Measurements from ENCODE around the gene CDH22. TPM values are rescaled to one million over a fixed set of nuclear protein-coding genes. Genes with fewer than 3 reads are reported as not detected.
A peak's percentile ranks its signal among the peaks of the same experiment; 100 is the strongest.

Gene CDH22
- total RNA-seq, 1 donor from 2014 or later: 0.09 TPM

DNA sequence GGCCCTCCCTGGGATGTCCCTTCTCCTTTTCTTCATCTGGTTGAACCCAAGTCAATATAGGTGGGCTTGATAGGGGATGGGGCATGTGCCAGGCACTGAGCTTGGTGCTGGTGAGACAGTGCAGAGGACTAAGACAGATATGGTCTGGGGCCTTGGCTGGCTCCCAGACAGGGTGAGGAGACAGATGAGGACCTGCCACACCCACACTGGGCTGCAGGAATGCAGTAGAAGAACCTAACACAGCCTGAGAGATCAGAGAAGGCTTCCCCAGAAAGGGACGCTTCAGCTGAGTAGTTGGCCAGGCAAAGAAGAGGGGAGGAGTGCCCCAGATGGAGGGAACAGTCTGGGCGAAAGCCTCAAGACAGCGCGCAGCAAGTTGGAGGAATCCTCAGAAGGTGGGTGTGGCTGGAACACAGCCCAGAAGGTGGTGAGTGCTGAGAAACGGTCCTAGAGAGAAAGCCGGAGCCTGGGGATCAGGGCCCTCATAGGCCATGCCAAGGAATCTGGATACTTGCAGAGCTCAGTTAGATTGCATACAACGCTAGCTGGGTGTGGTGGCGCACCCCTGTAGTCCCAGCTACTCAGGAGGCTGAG, 163.8 kb downstream of the CDH22 start:
- DNase-seq (ENCODE audit: low spot score): no peak

DNA sequence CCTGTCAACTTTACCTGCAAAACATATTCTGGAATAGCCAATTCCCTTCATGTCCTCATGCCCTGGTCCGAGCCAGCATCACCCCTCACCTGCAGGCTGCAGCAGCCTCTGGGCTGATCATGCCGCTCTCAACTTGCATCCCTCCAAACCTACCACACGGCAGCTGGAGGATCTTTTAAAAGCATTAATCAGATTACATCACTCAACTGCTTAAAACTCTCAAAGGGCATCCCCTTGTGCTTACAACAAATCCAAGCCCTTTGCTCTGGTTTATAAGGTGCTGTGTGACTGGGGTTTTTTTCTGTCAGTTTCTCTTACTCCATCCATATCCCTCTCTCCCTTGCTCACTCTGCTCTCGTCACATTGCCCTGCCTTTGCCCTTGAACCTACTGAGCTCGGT, 166.2 kb downstream of the CDH22 start:
- DNase-seq (ENCODE audit: low spot score): no peak

DNA sequence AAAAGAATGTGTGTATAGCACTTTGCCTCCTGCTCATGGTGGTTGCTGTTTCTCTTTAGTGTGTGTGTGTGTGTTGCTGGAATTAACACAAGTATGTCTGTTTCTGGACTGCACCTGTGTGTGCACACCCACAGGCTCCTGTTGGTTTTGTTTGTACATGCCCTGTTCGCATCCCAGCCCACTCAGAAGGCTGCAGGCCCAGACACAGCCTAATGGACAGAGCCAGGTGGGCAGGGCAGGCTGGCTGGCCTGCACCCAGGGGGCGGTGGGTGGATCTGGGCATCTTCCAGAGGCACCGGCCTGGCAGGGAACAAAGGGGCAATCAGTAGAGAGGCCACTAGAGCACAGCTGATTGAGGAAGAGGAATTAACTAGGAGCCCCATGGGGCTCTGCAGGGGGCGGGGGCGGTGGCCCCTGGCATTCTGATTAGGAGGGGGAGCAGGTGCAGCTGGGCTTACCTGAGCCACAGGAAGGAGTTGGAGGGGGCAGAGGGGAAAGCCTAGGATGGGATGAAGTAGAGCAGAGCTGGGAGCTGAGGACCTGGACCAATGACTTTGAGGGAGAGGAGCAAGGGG, 168.3 kb downstream of the CDH22 start:
- DNase-seq (ENCODE audit: low spot score): no peak

DNA sequence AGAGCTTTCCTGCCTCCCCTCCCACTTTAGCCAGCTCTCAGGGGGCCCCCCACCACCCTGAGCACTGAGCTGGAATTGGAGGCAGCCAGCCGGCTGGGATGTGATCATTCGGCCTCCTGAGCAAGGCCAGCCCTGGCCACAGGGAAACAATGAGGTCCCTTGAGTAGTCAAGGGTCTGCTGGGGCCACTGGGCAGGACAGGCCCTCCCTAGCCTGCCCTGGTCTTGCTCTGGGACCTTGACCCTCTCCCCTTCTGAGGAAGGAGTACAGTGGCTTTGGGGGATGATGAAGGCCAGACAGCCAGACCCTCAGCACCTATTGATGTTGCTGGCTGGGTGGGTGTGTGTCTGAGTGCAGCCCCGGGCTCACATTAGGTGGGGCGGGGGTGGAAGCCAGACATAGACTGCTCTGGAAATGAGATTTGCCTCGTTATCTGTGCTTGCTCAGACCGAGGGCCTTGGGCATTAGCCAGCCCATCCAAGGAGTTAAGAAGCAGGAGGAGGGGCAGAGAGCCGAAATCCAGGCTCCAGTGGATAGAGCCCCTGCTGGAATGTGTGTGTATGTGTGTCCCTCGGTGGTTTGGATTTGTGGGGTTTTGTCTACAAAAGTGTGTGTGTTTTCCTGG, 168.9 kb downstream of the CDH22 start:
- DNase-seq (ENCODE audit: low spot score): no peak

DNA sequence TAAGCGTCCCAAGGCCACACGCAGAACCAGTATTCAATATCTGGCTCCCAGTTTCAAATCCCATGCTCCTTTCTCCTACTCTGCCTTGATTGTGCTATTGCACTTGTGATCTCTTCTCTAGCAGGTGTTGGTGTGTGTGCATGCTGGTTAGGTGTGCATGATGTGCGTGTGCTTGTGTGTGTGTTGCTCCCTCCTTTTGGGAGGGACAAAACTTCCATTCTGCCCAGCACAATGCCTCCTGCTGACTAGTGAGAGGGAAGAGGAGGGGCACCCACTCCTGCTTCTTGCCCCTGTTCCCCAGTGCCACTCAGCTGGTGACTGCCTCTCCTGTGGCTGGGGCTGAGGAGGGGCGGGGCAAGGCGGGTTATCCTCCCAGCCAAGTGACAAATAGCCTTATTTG, 170.5 kb downstream of the CDH22 start:
- no peak for DNase-seq (ENCODE audit: low spot score)

DNA sequence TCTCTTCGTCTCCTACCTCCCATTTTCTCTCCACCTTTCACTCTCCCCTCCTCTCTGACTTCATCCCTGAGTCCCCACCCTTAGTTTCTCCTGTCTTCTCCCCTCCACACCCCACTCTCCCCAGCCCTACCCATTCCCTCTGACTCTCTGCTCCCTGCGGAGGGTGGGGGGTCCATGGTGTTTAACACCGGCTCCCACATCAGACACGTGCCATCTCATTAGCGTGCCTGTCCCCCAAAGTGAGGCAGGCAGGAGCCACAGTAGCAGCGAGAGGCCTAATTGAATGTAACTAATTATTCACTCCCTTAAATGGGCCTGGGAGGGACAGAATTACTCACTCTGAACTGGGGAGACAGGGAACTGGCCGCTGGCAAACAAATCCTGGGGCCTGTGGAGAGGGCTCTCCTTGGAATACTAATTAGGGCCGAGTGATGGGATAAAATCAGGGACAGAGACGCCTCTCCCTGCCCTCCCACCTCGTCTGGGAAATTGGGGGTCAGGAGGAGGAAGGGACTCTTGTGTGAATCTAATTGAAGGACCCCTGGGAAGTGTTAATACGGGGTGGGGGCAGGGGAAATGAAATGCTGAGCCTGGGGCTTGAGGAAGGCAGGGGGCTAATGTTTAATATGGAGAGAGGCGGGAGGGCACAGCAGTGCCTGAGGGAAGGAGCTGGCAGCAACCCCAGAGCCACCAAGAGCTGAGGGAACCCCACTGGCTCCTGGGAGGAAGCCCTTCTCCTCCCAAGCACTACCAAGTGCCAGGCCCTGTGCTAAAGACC, 172.3 kb downstream of the CDH22 start:
- no peak for DNase-seq (ENCODE audit: low spot score)

DNA sequence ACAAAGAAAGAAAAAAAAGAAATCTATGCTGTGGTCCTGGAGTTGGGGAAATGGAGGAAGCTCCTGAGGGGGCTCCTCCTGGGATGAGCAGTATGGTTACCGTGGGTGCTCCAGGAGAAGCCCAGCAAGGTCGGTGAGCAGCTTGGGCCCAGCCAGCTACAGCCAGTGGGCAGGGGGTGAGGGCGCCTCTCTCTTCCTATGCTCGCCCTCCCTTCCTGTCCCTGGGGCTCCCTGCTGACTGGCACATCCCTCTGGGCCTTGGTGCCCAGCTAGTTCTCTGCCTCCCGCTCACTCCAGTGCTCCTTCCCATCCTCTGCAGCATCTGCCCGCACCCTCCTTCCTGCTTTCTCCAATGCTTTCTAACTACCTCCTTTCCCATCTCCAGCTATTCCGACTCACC, 173.6 kb downstream of the CDH22 start:
- DNase-seq (ENCODE audit: low spot score): no peak

DNA sequence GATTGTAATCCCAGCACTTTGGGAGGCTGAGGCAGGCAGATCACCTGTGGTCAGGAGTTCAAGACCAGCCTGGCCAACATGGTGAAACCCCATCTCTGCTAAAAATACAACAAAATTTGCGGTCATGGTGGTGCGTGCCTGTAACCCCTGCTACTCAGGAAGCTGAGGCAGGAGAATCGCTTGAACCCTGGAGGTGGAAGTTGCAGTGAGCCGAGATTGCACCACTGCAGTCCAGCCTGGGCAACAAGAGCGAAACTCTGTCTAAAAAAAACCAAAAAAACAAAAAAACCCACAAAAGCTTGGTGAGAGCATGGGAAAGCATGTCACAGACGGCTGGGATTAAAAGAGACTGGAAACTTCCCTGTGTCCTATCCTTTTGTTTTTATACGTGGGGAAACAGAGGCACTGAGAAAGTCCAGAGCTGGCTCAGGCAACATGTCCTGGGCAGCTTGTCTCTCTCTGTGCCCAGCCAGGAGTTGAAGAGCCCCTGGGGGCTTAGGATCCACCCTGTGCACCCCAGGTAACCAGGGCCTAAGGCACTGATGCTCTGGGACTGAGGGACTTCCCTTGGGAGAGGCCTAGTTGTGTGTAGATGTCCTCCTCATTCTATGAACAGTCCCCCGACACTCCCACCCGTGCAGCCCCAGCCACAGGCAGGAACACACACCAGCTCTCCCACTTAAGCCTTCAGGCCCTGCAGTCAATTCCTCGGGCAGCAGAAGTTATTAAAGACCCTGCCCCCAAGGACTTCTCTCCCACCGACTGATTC, 174.2 kb downstream of the CDH22 start:
- DNase-seq (ENCODE audit: low spot score): no peak

DNA sequence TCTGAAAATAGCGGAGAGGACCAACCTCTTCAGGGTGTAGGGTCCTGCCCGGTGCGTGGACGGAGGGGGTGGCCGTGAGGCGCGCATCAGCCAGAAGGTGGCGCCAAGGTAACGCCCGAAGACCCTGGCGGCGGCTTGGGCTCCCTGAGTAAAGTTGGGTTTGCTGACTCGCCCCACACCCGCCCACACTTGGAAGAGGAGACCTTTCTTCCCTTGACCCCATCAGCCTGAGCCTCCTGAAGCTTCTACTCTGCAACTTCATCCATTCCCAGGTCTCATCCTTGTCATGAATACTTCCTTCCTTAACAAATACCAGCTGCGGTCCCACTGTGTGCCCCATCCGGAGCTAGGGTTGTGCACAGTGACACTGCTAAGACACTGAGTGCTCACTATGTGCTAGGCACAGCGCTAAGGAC, 175.6 kb downstream of the CDH22 start:
- peak; percentile 49 for DNase-seq (ENCODE audit: low spot score)

DNA sequence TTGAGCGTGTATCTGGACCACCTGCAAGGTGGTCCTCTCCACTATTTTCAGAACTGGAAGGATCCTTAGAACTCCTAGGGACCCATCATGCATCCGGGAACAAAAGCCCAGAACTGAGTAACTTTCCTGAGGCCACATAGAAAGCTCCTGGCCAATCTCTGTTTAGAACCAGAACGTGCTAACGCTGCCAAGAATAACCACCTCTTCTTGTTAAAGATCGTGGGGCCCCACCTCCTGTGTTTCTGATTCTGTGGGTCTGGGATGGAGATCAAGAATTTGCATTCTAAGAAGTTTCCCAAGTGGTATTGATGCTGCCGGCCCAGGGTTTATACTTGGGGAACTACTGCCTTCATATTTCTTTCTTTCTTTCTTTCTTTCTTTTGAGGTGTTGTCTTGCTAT, 176.9 kb downstream of the CDH22 start:
- DNase-seq (ENCODE audit: low spot score): no peak

DNA sequence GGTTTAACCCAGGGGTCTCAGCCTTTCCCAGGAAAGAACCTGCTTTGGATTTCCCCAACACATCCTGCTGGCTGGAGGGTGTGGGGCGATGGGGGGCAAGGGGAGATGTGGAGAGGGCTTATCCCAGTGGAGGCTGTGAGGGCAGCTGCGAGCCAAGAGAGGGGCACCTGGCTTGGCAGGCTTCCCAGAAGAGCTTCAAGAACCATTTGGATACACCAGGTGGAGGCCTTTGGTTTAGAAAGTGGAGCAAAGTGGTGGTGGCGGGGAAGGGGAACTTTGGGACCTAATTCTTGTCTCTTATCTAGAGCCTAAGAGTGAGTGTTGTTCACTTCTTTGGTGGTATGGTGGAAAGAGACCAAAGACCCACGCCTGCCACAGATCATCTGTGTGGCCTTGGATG, 177.8 kb downstream of the CDH22 start:
- DNase-seq (ENCODE audit: low spot score): no peak

DNA sequence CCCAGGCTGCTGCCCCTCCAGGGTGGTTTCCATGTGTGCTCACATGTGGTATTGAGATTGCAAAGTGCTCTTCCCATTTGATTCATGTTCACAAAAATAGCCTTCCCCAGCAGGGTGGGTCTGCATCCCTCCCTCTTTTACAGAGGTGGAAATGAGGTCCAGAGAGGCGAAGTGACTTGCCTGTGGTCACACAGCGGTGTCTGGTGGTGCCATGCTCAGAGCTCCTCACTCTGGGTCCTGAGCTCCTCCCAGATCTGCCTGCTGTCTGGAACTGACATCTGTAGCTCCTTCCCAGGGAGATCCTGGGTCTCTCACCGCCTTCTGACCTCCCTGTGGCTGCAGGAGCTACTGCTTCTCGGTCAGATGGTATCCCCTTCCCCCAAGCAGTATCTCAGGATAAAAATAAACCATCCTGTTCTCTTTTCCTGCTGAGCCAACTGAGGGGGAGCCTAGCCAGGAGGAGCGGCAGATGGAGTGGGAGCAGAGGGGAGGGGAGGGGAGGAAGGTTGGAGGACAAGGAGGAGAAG, 178.3 kb downstream of the CDH22 start:
- no peak for DNase-seq (ENCODE audit: low spot score)

DNA sequence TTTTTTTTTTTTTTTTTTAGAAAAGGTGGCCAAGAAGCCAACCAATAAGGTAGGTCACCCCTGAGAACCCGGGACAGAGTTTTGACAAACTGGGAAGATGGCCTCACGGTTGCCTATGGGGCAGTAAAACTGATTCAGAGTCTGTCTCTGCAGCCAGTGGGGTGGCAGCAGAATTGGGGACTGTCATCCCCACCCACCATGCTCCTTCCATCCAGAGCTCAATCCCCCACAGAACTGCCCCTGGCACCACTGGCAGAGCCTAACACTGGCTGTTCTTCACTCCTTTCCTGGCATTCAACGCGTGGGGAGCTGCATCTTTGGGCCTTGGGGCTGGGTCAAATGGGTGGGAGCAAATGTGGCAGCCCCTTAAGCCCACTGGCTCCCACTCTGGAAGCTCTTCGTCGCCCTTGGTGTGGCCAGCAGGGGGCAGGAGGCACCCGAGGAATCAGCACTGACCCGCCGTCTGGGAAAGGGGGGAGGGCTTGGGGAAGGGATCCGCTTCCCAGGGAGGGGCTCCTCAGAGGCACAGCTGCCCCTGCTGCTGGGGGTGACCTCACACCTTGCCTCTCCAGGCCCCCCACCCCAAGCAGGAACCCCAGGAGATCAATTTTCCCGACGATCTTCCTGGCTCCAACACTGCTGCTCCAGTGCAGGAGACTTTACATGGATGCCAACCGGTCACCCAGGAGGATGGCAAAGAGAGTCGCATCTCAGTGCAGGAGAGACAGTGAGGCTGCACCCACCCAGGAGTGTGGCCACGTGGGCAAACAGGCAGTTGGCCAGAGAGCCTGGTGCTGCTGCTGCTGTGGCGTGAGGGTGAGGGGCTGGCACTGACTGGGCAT, 179.8 kb downstream of the CDH22 start:
- no peak for DNase-seq (ENCODE audit: low spot score)

DNA sequence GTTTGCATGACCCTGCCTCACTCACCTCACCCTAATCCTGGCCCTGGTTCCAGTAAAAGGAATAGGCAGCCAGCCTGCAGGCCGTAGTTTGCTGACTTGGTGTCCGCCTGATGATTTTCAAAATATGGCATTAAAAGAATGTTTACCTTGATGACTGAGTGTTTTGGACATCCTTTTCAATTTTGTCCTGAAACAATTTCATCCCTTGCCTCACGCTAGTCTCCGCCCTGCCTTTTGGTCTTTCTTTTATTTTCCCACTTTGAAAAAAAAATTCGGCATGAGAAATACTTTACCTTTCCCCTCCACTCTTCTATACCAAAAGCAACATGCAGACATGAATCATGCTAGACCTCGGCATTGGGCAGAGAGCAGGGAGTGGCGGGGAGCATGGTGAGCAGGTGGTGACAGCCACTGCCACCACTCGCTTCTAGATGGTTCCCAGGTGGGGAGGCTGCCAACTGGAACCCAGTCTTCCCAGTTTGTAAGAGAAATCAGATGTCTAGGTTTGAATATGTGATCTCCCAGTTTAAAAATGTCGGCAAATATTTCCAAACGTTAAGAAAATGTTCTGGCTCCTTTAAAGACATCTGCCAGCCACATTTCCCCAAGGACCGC, 180.8 kb downstream of the CDH22 start:
- DNase-seq (ENCODE audit: low spot score): no peak

DNA sequence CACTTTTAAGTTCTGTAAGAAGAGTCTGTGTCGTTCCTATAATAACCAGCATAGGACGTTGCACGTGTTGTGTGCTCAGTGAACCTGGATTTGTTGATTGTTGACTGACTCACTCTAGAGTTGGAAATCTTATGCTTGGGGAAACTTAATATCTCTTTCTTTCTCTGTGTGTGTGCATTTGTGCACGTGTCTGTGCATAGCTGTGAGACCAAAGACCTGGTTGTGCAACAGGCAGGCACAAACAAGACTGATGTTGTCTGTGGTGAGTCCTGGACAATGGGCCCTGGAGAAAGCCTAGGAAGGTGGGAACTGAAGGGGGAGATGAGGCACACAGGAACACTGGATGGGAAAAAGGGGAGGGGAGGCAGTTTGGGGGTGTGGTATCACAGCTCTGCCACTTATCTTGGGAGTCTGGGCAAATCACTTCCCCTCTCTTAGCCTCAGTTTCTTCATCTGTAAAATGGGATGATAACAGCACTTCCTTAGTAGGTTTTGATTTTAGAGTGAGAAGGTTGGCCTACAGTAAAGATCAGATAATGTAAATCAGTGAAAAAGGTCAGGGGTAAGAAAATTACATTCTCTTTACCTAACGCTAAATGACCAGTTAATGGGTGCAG, 181.8 kb downstream of the CDH22 start:
- DNase-seq (ENCODE audit: low spot score): no peak

Other genes with a start within 250 kb of the CDH22 start
- gene NCOA5, start 218.5 kb downstream of the CDH22 start, total RNA-seq: 27.0 TPM
- 15.8 TPM for gene CD40, start 190.2 kb downstream of the CDH22 start, total RNA-seq
- gene ELMO2, start 98.1 kb upstream of the CDH22 start, total RNA-seq: 33.3 TPM
- gene ZNF334, start 205.1 kb upstream of the CDH22 start, total RNA-seq: 7.7 TPM
- not detected for gene OCSTAMP, start 242.2 kb upstream of the CDH22 start, total RNA-seq

Data from mucosa of gallbladder (tissue), 1 donor.